OCI-LY7 (cell line): ENCODE data around the gene ANLN.

Experiments
- EZH2phosphoT487 ChIP-seq: fragments of 200-600 bp; sonication (generic); IDR thresholded peaks from 2 replicates; pipeline ENCODE4 v1.6.1; 2018; ENCODE audit warnings: low read depth, borderline replicate concordance, mild to moderate bottlenecking, mixed run types, antibody characterized with exemption, low read length, moderate library complexity, mixed read lengths
- TF ChIP-seq, protein P1 (sequence below): fragments of 200-600 bp; sonication (generic); conservative IDR thresholded peaks from 2 replicates; pipeline ENCODE4 v1.5.1; 2014; ENCODE audit warnings: mild to moderate bottlenecking, antibody characterized with exemption, low read length, moderate library complexity, mixed read lengths

GRCh38 chr7:36468370-36469101, 78.9 kb downstream of the ANLN start:
- TF ChIP-seq, protein P1, sequence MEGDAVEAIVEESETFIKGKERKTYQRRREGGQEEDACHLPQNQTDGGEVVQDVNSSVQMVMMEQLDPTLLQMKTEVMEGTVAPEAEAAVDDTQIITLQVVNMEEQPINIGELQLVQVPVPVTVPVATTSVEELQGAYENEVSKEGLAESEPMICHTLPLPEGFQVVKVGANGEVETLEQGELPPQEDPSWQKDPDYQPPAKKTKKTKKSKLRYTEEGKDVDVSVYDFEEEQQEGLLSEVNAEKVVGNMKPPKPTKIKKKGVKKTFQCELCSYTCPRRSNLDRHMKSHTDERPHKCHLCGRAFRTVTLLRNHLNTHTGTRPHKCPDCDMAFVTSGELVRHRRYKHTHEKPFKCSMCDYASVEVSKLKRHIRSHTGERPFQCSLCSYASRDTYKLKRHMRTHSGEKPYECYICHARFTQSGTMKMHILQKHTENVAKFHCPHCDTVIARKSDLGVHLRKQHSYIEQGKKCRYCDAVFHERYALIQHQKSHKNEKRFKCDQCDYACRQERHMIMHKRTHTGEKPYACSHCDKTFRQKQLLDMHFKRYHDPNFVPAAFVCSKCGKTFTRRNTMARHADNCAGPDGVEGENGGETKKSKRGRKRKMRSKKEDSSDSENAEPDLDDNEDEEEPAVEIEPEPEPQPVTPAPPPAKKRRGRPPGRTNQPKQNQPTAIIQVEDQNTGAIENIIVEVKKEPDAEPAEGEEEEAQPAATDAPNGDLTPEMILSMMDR, result no peak
- no peak for TF ChIP-seq EZH2phosphoT487
